IPS-18a (cell line): ENCODE data around the gene HEATR5A.
"Not testable (repeated sequence)": the region's sequence is repeated elsewhere in the genome, so short reads cannot be mapped to it uniquely, and the experiment has no call there.

Experiments
- H3K27ac ChIP-seq: one replicate; pipeline ENCODE4 v1.5.1; 2013; ENCODE audit warnings: low read length
- H3K27me3 ChIP-seq: one replicate; pipeline ENCODE4 v1.6.1; 2013; ENCODE audit warnings: mild to moderate bottlenecking, low read length; ENCODE audit not compliant: control insufficient read depth, insufficient read depth
- H3K36me3 ChIP-seq: one replicate; pipeline ENCODE4 v1.6.1; 2013; ENCODE audit warnings: low read depth, low read length; ENCODE audit not compliant: control insufficient read depth
- H3K4me1 ChIP-seq: one replicate; pipeline ENCODE4 v1.6.1; 2013; ENCODE audit warnings: low read depth, low read length; ENCODE audit not compliant: control insufficient read depth
- H3K4me3 ChIP-seq: one replicate; pipeline ENCODE4 v1.5.1; 2013; ENCODE audit warnings: low read length
- H3K9ac ChIP-seq: one replicate; pipeline ENCODE4 v1.6.1; 2013; ENCODE audit warnings: mild to moderate bottlenecking, low read length, moderate library complexity
- H3K9me3 ChIP-seq: one replicate; pipeline ENCODE4 v1.6.1; 2013; ENCODE audit warnings: low read depth, low read length; ENCODE audit not compliant: control insufficient read depth

Gene HEATR5A

DNA sequence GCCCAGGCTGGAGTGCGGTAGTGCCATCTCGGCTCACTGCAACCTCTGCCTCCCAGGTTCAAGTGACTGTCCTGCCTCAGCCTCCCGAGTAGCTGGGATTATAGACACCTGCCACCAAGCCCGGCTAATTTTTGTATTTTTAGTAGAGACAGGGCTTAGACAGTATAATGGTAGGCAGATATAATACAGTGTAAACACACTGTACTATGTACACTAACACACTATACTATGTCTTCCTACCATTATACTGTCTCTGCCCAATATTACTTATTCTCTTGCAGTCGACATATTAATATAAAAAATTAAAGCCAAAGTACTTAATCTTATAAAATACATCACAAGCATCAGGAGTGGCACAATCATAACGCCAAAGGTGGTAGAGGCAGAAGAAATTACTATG lies 21.9 kb upstream of the HEATR5A start:
- Histone ChIP-seq H3K4me3 (no peak overlapping the region), H3K36me3 (no peaks in the 10 kb centered on the region), H3K27ac (no peak overlapping the region), H3K9me3 (no peaks in the 10 kb centered on the region), H3K27me3 (no peaks in the 10 kb centered on the region), H3K9ac (no peak overlapping the region), H3K4me1 (no peaks in the 10 kb centered on the region)

DNA sequence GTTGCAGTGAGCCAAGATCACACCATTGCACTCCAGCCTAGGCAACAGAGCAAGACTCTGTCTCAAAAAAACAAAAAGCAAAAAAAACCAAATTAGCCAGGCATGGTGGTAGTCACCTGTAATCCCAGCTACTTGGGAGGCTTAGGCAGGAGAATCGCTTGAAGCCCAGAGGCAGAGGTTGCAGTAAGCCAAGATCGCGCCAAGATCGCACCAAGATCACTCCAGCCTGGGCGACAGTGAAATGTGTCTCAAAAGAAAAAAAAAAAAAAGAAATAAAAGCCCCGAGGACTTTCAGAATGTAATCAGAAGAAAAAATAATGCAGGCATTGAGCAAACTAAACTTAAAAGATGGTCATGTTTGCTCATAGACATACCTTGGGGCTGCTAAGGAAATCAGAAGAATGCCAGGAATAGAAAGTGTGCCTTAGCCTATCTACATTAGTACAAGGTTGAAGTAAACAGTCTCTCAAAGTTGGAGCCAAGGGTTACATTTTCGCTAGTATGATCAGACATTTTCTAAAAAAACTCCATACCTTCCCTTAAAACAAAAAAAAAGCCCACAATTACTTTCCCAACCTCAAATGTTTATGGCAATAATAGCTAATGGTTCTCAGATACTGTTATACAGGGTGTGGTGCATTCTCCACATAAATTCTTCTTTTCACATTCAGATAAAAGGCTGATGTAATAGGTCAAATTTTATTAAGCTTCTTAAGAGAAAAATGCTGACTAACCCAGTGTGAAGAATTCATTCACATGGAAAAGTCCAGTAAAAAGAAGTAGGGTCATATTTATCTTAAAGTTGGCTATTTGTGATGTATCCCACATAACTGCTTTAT lies 21.1 kb upstream of the HEATR5A start:
- Histone ChIP-seq H3K9me3 (no peaks in the 10 kb centered on the region), H3K4me3 (no peak overlapping the region), H3K36me3 (no peaks in the 10 kb centered on the region), H3K27ac (no peak overlapping the region), H3K9ac (no peak overlapping the region), H3K27me3 (no peaks in the 10 kb centered on the region), H3K4me1 (no peaks in the 10 kb centered on the region)

DNA sequence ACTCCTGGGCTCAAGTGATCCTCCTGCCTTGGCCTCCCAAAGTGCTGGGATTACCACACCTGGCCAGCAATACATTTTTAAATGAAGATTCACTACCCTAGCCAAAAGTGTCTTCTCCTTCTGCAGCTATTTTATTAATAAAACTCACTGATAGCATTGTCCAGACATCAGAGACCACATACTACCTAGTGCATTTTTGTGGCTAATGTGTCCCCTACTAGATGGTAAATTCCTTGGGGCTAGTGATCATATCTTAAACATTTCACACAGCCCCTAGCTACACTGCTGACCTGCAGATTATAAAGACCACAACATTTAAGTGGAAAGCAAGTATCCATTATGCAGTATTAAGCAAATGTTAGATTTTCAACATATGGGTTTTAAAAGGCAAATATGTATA lies 19.9 kb upstream of the HEATR5A start:
- Histone ChIP-seq H3K27ac (no peak overlapping the region), H3K4me3 (no peak overlapping the region), H3K4me1 (no peaks in the 10 kb centered on the region), H3K9ac (no peak overlapping the region), H3K27me3 (no peaks in the 10 kb centered on the region), H3K36me3 (no peaks in the 10 kb centered on the region), H3K9me3 (no peaks in the 10 kb centered on the region)

DNA sequence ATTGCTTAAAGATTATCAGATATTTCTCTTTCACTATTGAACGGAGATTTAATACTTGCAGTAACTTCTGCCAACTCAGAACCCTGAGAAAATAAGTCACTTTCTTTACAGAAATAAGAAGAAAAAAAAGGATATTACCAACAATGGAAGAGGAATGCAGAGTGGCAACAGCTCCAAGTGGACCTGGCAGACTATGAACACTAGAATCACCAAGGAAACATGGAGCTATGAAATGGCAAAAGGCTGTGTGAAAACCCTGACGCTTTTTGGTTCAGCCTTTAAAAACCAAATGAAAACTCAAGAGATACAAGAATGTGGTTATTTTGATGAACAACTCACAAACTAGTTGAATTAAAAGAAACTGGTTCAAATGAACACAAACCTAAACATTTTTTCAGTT lies 19.2 kb upstream of the HEATR5A start:
- Histone ChIP-seq H3K36me3 (no peaks in the 10 kb centered on the region), H3K9ac (no peak overlapping the region), H3K27ac (no peak overlapping the region), H3K9me3 (no peaks in the 10 kb centered on the region), H3K4me3 (no peak overlapping the region), H3K27me3 (no peaks in the 10 kb centered on the region), H3K4me1 (no peaks in the 10 kb centered on the region)

DNA sequence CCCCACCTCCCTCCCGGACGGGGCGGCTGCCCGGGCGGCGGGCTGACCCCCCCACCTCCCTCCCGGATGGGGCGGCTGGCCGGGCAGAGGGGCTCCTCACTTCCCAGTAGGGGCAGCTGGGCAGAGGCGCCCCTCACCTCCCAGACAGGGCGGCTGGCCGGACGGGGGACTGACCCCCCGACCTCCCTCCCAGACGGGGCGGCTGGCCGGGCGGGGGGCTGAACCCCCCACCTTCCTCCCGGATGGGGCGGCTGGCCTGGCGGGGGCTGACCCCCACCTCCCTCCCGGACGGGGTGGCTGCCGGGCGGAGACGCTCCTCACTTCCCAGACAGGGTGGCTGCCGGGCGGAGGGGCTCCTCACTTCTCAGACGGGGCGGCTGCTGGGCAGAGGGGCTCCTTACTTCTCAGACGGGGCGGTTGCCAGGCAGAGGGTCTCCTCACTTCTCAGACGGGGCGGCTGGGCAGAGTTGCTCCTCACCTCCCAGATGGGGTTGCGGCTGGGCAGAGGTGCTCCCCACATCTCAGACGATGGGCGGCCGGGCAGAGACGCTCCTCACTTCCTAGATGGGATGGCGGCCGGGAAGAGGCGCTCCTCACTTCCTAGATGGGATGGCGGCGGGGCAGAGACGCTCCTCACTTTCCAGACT lies 16.8 kb upstream of the HEATR5A start:
- not testable (repeated sequence) for H3K9ac ChIP-seq, H3K4me3 ChIP-seq, H3K27me3 ChIP-seq, H3K4me1 ChIP-seq, H3K9me3 ChIP-seq, H3K36me3 ChIP-seq, H3K27ac ChIP-seq

DNA sequence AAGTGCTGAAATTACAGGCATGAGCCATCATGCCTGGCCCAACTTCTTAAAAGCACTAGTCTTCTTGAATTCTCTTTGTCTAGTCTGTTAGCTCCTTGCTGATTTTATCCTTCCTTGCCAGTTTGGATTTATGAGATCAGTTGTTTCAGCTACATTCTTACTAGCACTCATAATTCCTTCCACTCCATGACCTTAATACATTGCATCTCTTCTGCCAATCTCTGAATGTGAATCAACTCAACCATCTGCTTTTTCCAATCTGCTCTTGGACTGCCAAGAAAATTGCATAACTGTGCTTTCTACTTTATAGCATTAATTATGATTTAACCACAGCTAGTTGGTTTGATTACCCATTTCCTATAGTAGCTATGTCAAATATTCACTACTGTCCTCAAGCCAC lies 14.9 kb upstream of the HEATR5A start:
- Histone ChIP-seq H3K9ac (no peak overlapping the region), H3K27me3 (no peaks in the 10 kb centered on the region), H3K9me3 (no peaks in the 10 kb centered on the region), H3K27ac (no peak overlapping the region), H3K36me3 (no peaks in the 10 kb centered on the region), H3K4me3 (no peak overlapping the region), H3K4me1 (no peaks in the 10 kb centered on the region)

DNA sequence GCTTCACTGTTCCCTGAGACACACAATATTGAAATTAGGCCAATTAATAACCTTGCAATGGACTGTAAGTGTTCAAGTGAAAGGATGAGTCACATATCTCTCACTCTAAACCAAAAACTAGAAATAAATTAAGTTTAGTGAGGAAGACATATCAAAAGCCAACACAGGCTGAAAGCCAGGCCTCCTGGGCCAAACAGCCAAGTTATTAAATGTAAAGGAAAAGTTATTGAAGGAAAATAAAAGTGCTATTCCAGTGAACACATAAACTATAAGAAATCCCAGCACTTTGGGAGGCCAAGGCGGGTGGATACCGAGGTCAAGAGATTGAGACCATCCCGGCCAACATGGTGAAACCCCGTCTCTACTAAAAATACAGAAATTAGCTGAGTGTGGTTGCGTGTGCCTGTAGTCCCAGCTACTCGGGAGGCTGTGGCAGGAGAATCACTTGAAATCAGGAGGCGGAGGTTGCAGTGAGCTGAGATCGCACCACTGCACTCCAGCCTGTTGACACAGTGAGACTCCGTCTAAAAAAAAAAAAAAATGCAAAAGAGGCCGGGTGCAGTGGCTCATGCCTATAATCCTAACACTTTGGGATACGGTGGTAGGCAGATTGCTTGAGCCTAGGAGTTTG lies 10.4 kb upstream of the HEATR5A start:
- Histone ChIP-seq H3K36me3 (no peaks in the 10 kb centered on the region), H3K4me3 (no peak overlapping the region), H3K27ac (no peak overlapping the region), H3K9me3 (no peaks in the 10 kb centered on the region), H3K4me1 (peaks cover 10% of the 10 kb centered on the region), H3K9ac (no peak overlapping the region), H3K27me3 (no peaks in the 10 kb centered on the region)

DNA sequence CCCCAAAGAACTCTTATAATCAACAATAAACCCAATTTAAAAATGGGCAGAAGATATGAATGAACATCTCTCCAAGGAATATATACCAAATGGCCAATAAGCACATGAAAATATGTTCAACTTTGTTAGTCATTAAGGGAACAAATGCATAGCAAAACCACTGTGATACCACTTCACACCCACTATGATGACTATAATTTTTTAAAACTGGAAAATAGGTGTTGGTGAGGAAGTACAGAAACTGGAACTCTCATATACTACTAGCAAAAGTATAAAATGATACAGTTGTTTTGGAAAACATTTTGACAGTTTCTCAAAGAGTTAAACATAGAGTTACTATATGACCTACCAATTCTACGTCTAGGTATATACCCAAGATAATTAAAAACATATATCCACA lies 9.4 kb upstream of the HEATR5A start:
- Histone ChIP-seq H3K9me3 (no peaks in the 10 kb centered on the region), H3K4me3 (no peak overlapping the region), H3K27me3 (no peaks in the 10 kb centered on the region), H3K4me1 (peaks cover 11% of the 10 kb centered on the region), H3K9ac (no peak overlapping the region), H3K36me3 (no peaks in the 10 kb centered on the region), H3K27ac (no peak overlapping the region)

DNA sequence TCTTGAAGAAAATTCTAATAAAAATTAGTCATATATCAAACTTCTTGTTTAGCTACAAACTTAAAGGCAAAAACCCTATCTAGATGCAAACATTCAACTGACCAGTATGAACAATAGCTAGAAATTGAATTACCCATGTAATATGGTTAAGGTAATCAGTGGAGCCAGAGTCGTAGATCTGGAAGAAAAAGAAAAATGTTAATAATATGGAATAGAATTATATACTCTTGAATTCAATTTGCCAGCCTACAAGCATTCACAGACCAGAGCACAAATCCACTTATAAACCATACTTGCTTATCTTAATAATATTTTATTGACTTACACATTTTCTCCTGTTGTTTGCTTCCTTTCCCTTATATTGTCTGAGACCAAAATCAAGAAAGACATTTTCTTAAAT lies 7.7 kb upstream of the HEATR5A start:
- Histone ChIP-seq H3K27me3 (no peaks in the 10 kb centered on the region), H3K36me3 (no peaks in the 10 kb centered on the region), H3K4me1 (peaks cover 11% of the 10 kb centered on the region), H3K4me3 (no peak overlapping the region), H3K9me3 (no peaks in the 10 kb centered on the region), H3K9ac (no peak overlapping the region), H3K27ac (no peak overlapping the region)

DNA sequence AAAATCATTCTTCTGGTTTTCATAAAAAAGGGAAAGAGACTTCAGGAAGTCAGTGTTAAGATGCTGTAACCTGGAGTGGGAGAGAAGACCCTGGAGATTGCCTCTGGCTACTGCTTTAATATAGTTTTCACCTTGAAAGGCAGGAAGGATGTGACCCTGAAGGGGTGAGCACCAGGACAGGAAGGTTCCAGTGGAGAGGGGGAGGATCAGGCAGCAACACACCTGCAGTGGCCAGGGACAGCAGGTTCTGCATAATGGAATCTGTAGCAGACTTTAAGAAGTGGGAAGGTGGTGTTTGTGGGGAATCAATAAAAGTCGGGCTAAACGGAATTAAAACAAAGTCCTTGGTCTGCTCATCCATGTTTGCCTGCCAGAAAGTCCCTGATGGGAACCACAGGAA lies 6.3 kb upstream of the HEATR5A start:
- Histone ChIP-seq H3K27me3 (no peaks in the 10 kb centered on the region), H3K4me1 (peaks cover 11% of the 10 kb centered on the region), H3K9me3 (no peaks in the 10 kb centered on the region), H3K36me3 (no peaks in the 10 kb centered on the region), H3K9ac (no peak overlapping the region), H3K4me3 (no peak overlapping the region), H3K27ac (no peak overlapping the region)

DNA sequence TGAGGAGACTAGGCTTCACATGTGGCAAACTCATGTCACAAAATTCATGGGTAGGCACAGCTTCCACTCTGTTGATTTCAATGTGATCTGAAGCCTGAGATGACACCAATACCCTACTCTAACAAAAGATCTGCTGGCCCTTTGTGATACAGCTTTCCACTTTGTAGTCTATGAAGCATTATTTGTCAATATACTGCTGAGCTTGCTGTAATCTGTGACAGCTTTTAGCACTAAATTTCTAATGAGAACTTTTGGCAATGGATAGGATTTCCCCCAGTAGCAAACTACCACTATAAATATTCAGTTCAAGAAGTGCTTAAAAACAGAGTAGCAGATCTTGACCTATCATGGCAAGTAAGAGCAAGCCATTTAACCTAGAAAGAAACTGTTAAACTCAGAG lies 5.6 kb upstream of the HEATR5A start:
- H3K9me3 ChIP-seq: no peaks in the 10 kb centered on the region
- H3K36me3 ChIP-seq: no peaks in the 10 kb centered on the region
- no peak overlapping the region for H3K27ac ChIP-seq
- no peak overlapping the region for H3K9ac ChIP-seq
- H3K27me3 ChIP-seq: no peaks in the 10 kb centered on the region
- peaks cover 11% of the 10 kb centered on the region for H3K4me1 ChIP-seq
- H3K4me3 ChIP-seq: no peak overlapping the region

DNA sequence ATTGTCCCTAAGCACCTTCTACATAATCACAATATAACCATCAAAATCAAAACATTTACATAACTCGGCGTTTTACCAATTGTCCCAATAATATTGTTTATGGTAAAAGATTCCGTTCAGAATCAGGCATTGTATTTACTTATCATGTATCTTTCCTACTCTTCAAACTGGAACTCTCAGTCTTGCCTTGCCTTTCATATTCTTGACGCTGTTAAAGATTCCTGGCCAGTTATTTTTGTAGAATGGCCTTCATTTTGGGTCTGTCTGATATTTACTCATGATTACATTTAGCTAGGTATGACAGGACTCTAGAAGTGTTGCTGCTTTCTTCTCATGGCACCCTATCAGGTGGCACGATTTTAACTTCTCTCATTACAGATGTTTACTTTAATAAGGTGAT lies 850 bp upstream of the HEATR5A start:
- H3K9ac ChIP-seq: no peak overlapping the region
- no peaks in the 10 kb centered on the region for H3K27me3 ChIP-seq
- no peak overlapping the region for H3K27ac ChIP-seq
- no peaks in the 10 kb centered on the region for H3K36me3 ChIP-seq
- H3K4me3 ChIP-seq: peak overlapping the region; percentile 94
- H3K9me3 ChIP-seq: no peaks in the 10 kb centered on the region
- H3K4me1 ChIP-seq: peaks cover 12% of the 10 kb centered on the region
